Measurements from ENCODE around the gene BATF. TPM values are rescaled to one million over a fixed set of nuclear protein-coding genes. Genes with fewer than 3 reads are reported as not detected.

Gene BATF
- total RNA-seq, 2 donors from 2014 or later = not detected

DNA sequence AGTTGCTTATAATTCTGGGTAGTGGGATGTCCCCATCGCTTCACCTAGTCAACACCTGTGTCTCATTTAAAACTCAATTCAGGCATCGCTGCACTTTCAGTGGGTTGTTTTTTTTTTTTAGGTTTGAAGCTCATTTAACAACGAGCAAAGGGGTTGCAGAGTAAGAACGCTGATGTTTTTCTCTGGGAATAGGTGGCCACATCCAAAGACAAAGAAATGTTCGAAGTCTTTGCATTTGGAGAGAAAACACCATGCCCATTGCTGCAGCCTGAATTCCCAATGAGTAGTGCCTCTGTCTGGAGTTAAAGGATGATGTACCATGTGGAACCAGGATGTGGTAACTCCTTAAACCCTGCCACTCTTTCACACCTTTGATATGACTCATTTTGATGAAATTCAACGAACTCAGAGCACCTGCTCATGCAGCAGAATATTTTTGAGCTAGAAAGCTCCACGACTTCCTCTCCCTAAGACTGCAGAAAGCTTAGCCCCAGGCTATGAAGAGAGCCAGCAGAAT lies 35.1 kb upstream of the BATF start:
- Histone ChIP-seq H3K27ac (no peak overlapping the region), H3K4me3 (no peak overlapping the region), H3K9me3 (no peaks in the 10 kb centered on the region), H3K27me3 (no peaks in the 10 kb centered on the region), H3K36me3 (replicated peaks in 1 of 2; ENCODE audit: insufficient read depth in 1 of 2, low read depth in 2 of 2) (no peaks in the 10 kb centered on the region), H3K4me1 (peaks cover 11% of the 10 kb centered on the region)
- TF ChIP-seq CTCF (IDR thresholded peaks at IDR 0.05) = no peak
- TF ChIP-seq POLR2A (IDR thresholded peaks at IDR 0.05) = no peak
- 65 to 75% methylated on average over 7 of the region's 7 CpGs for WGBS, 2 donors
- intact Hi-C loops (cut with DNase I) = no loop called here
- DNase-seq (no peak), ATAC-seq (no peak)

DNA sequence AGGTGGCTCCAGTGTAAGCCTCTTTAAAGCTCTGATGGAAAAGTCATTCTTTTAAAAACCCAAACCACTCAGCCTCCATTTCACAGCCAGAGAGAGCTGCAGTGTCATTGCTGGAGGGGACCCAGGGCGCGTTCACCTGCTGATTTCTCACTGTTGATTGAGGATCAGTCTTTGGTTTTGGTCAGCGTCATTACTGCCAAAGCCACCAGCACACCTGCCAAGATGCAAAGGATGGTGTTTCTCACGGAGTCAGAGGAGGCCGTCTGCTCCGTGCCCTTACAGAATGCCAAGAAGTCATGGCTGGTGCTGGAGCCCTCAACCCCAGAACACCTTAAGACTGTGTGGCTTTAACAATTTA lies 32.8 kb upstream of the BATF start:
- intact Hi-C loops (cut with DNase I) = no loop called here
- Histone ChIP-seq H3K4me3 (no peak overlapping the region), H3K9me3 (no peaks in the 10 kb centered on the region), H3K4me1 (peaks cover 11% of the 10 kb centered on the region), H3K27me3 (no peaks in the 10 kb centered on the region), H3K36me3 (replicated peaks in 1 of 2; ENCODE audit: insufficient read depth in 1 of 2, low read depth in 2 of 2) (no peaks in the 10 kb centered on the region), H3K27ac (peak overlapping the region in 3 of 4 donors; percentile 52 to 64 (median 62))
- no peak for TF ChIP-seq POLR2A (IDR thresholded peaks at IDR 0.05)
- TF ChIP-seq CTCF (IDR thresholded peaks at IDR 0.05) = peak in 1 of 7 experiments; percentile 1
- 27 to 39% methylated on average over 6 of the region's 6 CpGs for WGBS, 2 donors
- DNase-seq = peak; percentile 58 to 83 (median 78)
- peak; percentile 76 for ATAC-seq

- TF ChIP-seq CTCF (IDR thresholded peaks at IDR 0.05) (no peak), POLR2A (IDR thresholded peaks at IDR 0.05) (no peak)
- DNase-seq (no peak), ATAC-seq (no peak)
- H3K27me3 ChIP-seq = no peaks in the 10 kb centered on the region
- 76 to 81% methylated on average over 10 to 14 of the region's 14 CpGs for whole genome bisulfite sequencing, 2 donors
- H3K4me1 ChIP-seq = peaks cover 11% of the 10 kb centered on the region
- intact Hi-C loops (cut with DNase I) = loop anchor here (5.0 kb wide), 1 partner anchor 179 kb away; no protein-coding TSS in a partner anchor
- H3K9me3 ChIP-seq = no peaks in the 10 kb centered on the region
- no peak overlapping the region for H3K27ac ChIP-seq
- no peaks in the 10 kb centered on the region for H3K36me3 ChIP-seq (replicated peaks in 1 of 2; ENCODE audit: insufficient read depth in 1 of 2, low read depth in 2 of 2)
- no peak overlapping the region for H3K4me3 ChIP-seq
Observed at GRCh38 chr14:75491376-75491978, 30.8 kb upstream of the BATF start.

DNA sequence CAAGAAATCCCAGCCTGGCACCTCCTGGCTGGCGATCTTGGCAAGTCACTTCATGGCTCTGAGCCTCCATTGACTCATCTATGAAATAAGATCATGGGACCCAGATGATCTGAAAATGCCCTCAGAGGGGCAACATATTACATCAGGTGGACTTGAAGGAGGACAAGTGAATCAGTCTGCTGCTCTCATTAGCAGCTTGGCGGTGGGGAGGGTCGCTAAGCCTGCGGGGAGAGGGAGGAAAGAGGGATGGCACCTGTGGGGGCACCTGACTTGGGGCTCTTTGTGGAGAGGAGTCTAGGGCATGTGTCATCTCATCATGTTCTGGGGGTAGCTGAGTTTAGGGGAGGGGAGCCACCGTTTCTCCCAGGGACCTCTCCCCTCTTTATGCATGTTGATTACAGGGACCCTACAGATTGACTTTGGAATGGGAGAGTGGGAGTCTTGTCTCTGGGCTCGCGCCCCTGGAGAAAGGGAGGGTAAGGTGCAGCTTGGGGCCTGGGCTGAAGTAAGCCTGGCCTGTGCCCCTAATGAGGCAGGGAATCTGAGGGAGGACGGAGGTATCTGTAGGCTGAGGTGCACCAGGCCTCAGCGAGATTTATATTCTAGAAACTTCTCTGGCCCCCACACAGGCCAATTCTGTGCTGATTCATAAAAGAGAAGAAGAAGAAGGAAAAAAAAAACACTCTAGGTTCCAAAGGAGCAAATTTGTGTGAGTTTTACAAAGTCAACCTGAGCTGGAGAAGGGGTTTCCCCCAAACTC lies 29.3 kb upstream of the BATF start:
- H3K27me3 ChIP-seq = no peaks in the 10 kb centered on the region
- 75 to 84% methylated on average over 8 to 9 of the region's 9 CpGs for WGBS, 2 donors
- H3K27ac ChIP-seq = no peak overlapping the region
- H3K9me3 ChIP-seq = no peaks in the 10 kb centered on the region
- no peaks in the 10 kb centered on the region for H3K36me3 ChIP-seq (replicated peaks in 1 of 2; ENCODE audit: insufficient read depth in 1 of 2, low read depth in 2 of 2)
- H3K4me1 ChIP-seq = peaks cover 11% of the 10 kb centered on the region
- TF ChIP-seq CTCF (IDR thresholded peaks at IDR 0.05) (no peak), POLR2A (IDR thresholded peaks at IDR 0.05) (no peak)
- ATAC-seq (no peak), DNase-seq (no peak)
- H3K4me3 ChIP-seq = no peak overlapping the region
- intact Hi-C loops (cut with DNase I) = loop anchor here (5.0 kb wide), 1 partner anchor 181 kb away; no protein-coding TSS in a partner anchor
